OCI-LY7 (cell line): ENCODE measurements around the gene HDGFL1. TPM values are rescaled to one million over a fixed set of nuclear protein-coding genes. Genes with fewer than 3 reads are reported as not detected.

Experiments
- BruUV-seq: library from RNA; stranded (reverse); fragments of 400-500 nt; replicated peaks from 2 replicates; lab custom pipeline; 2021; lab: Mats Ljungman, UMichigan
- CTCF ChIA-PET: fragments of 300-600 bp; sonication (Branson Sonifier 250); formaldehyde crosslinking; loops from one replicate; lab custom pipeline; 2022; ENCODE audit warnings: antibody characterized with exemption; ENCODE audit not compliant: unreplicated experiment; lab: Charles Lee
- POLR2A ChIA-PET: fragments of 300-600 bp; sonication (Branson Sonifier 250); formaldehyde crosslinking; loops from one replicate; lab custom pipeline; 2022; ENCODE audit warnings: antibody characterized with exemption; lab: Charles Lee
- DNase-seq: peaks from one replicate; pipeline ENCODE4 v3.0.0-alpha.2; 2015; ENCODE audit warnings: low spot score
- H2AFZ ChIP-seq: fragments of 200-600 bp; sonication (generic), shearing (Covaris generic); 2 replicates; pipeline ENCODE4 v1.6.1; 2014; ENCODE audit warnings: mild to moderate bottlenecking, antibody characterized with exemption, low read length, moderate library complexity
- H3K27ac ChIP-seq: fragments of 200-600 bp; sonication (generic); 2 replicates; pipeline ENCODE4 v1.5.1; 2014; ENCODE audit warnings: mixed run types, low read depth, mild to moderate bottlenecking, moderate library complexity, low read length, inconsistent platforms; ENCODE audit not compliant: poor library complexity, severe bottlenecking
- H3K36me3 ChIP-seq: fragments of 200-600 bp; sonication (generic); 2 replicates; pipeline ENCODE4 v1.6.1; 2014; ENCODE audit warnings: mild to moderate bottlenecking, antibody characterized with exemption, low read length, moderate library complexity, mixed read lengths; ENCODE audit not compliant: insufficient read depth
- H3K4me1 ChIP-seq: fragments of 200-600 bp; sonication (generic); 2 replicates; pipeline ENCODE4 v1.5.1; 2014; ENCODE audit warnings: mild to moderate bottlenecking, low read length; ENCODE audit not compliant: insufficient read depth, poor library complexity, severe bottlenecking
- H3K4me2 ChIP-seq: fragments of 200-600 bp; sonication (generic); 2 replicates; pipeline ENCODE4 v1.6.1; 2014; ENCODE audit warnings: mild to moderate bottlenecking, low read length
- H3K4me3 ChIP-seq: fragments of 200-600 bp; sonication (generic); 2 replicates; pipeline ENCODE4 v1.5.1; 2014; ENCODE audit warnings: mild to moderate bottlenecking, low read depth, low read length; ENCODE audit not compliant: poor library complexity, severe bottlenecking
- H3K79me2 ChIP-seq: fragments of 200-600 bp; sonication (generic); 2 replicates; pipeline ENCODE4 v1.6.1; 2016; ENCODE audit warnings: low read depth, mild to moderate bottlenecking, low read length, moderate library complexity, mixed read lengths; ENCODE audit not compliant: insufficient read depth
- H3K9me2 ChIP-seq: fragments of 200-600 bp; sonication (generic); 2 replicates; pipeline ENCODE4 v1.6.1; 2016; ENCODE audit warnings: mild to moderate bottlenecking, low read length, mixed read lengths; ENCODE audit not compliant: insufficient read depth
- H3K9me3 ChIP-seq: fragments of 200-600 bp; sonication (generic); 2 replicates; pipeline ENCODE4 v1.6.1; 2014; ENCODE audit warnings: mild to moderate bottlenecking, mixed run types, low read length, mixed read lengths
- H4K20me1 ChIP-seq: fragments of 200-600 bp; sonication (generic); 2 replicates; pipeline ENCODE4 v1.6.1; 2014; ENCODE audit warnings: mild to moderate bottlenecking, antibody characterized with exemption, low read length, moderate library complexity, mixed read lengths; ENCODE audit not compliant: insufficient read depth
- EZH2phosphoT487 ChIP-seq: fragments of 200-600 bp; sonication (generic); IDR thresholded peaks from 2 replicates; pipeline ENCODE4 v1.6.1; 2018; ENCODE audit warnings: low read depth, borderline replicate concordance, mild to moderate bottlenecking, mixed run types, antibody characterized with exemption, low read length, moderate library complexity, mixed read lengths
- intact Hi-C: fragments of 100-400 bp; cut with micrococcal nuclease; formaldehyde crosslinking; loops from one replicate; pipeline ENCODE4 v1.10.0; 2022; ENCODE audit not compliant: unreplicated experiment
- total RNA-seq, 2 experiments: library from RNA; depleted of rRNA in 1 of 2; stranded (reverse); fragments of >200 nt in 1 of 2; shearing (Covaris generic) in 1 of 2; gene quantifications; 2 replicates each; pipeline ENCODE4 v1.2.3, GENCODE V29; 2014 to 2022
- TF ChIP-seq, protein P1 (sequence below): fragments of 200-600 bp; sonication (generic); conservative IDR thresholded peaks from 2 replicates; pipeline ENCODE4 v1.5.1; 2014; ENCODE audit warnings: mild to moderate bottlenecking, antibody characterized with exemption, low read length, moderate library complexity, mixed read lengths

The HDGFL1 gene
- total RNA-seq, 2 experiments from 2014 or later, result not detected

DNA sequence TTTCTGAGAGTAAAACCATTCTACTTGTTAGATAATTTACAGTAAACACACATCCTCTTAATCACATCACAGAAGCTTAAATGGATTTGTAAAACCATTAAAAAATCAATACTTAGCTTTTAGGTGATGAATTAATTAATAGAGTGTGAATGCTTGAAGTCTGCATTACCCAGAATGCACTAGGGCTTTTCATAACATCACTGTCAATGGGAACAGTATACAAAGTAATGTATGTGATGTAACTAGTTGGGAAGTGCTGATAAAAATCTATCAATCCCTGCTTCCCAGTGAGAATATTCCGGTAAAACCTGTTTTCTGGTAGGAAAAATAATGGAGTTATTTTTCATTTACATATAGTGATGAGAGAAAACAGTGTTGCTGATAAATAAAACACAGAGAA is 23.1 kb upstream of the HDGFL1 start:
- H3K79me2 ChIP-seq, result no peaks in the 10 kb centered on the region
- H2AFZ ChIP-seq, result no peak overlapping the region
- H3K9me2 ChIP-seq, result no peaks in the 10 kb centered on the region
- TF ChIP-seq EZH2phosphoT487, result no peak
- TF ChIP-seq, protein P1, sequence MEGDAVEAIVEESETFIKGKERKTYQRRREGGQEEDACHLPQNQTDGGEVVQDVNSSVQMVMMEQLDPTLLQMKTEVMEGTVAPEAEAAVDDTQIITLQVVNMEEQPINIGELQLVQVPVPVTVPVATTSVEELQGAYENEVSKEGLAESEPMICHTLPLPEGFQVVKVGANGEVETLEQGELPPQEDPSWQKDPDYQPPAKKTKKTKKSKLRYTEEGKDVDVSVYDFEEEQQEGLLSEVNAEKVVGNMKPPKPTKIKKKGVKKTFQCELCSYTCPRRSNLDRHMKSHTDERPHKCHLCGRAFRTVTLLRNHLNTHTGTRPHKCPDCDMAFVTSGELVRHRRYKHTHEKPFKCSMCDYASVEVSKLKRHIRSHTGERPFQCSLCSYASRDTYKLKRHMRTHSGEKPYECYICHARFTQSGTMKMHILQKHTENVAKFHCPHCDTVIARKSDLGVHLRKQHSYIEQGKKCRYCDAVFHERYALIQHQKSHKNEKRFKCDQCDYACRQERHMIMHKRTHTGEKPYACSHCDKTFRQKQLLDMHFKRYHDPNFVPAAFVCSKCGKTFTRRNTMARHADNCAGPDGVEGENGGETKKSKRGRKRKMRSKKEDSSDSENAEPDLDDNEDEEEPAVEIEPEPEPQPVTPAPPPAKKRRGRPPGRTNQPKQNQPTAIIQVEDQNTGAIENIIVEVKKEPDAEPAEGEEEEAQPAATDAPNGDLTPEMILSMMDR, result no peak
- ChIA-PET CTCF (no interaction called here), POLR2A (interaction anchor here (1.2 kb wide), 1 partner anchor 12 kb away, joined by 4 read pairs; no protein-coding TSS in a partner anchor)
- H4K20me1 ChIP-seq, result no peaks in the 10 kb centered on the region
- H3K4me3 ChIP-seq, result no peak overlapping the region
- no peaks in the 10 kb centered on the region for H3K9me3 ChIP-seq
- H3K36me3 ChIP-seq, result no peaks in the 10 kb centered on the region
- no peaks in the 10 kb centered on the region for H3K4me1 ChIP-seq
- no peak overlapping the region for H3K4me2 ChIP-seq
- BruUV-seq, result no TSS peak
- intact Hi-C loops, result no loop called here
- H3K27ac ChIP-seq, result no peak overlapping the region
- no peak for DNase-seq

DNA sequence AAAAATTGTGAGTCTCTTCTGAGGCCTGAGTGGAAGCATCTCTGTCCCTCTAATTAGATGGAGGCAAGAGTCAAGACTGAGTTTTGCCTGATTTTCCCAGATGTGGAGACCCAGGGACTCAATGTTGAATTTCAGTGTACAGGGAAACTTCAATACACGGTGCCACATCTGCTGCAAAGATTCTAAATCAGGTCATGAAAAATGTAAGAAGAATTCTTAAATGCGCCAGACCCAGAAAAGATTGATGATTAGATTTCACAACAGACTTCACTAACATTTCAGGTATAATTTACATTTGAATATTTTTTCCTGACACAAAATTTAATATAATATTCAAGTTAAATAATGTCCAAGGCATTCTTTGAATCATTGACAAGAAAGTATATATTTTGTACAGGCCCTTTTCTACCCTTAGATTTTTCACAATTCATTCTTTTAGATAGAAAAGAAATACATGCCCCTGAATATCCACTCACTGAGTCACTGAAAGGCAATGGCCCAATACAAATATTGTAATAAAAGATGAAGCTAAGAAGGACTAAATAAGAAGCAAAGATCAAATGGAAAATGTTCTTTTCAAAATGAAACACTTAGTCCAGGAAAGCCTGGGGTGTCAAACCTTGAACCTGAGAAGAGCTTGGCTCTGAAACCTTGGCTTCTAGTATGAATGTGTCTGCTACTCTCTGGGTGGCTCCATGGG is 18.2 kb upstream of the HDGFL1 start:
- Histone ChIP-seq H3K4me1 (no peaks in the 10 kb centered on the region), H3K9me2 (no peaks in the 10 kb centered on the region), H3K79me2 (no peaks in the 10 kb centered on the region), H3K9me3 (no peaks in the 10 kb centered on the region), H2AFZ (no peak overlapping the region), H3K4me2 (no peak overlapping the region), H4K20me1 (no peaks in the 10 kb centered on the region), H3K36me3 (no peaks in the 10 kb centered on the region), H3K27ac (no peak overlapping the region), H3K4me3 (no peak overlapping the region)
- ChIA-PET POLR2A (interaction anchor here (0.7 kb wide), 1 partner anchor 24 kb away, joined by 4 read pairs; no protein-coding TSS in a partner anchor), CTCF (no interaction called here)
- no TSS peak for BruUV-seq
- TF ChIP-seq, protein P1, result no peak
- no peak for TF ChIP-seq EZH2phosphoT487
- no peak for DNase-seq
- intact Hi-C loops, result no loop called here

DNA sequence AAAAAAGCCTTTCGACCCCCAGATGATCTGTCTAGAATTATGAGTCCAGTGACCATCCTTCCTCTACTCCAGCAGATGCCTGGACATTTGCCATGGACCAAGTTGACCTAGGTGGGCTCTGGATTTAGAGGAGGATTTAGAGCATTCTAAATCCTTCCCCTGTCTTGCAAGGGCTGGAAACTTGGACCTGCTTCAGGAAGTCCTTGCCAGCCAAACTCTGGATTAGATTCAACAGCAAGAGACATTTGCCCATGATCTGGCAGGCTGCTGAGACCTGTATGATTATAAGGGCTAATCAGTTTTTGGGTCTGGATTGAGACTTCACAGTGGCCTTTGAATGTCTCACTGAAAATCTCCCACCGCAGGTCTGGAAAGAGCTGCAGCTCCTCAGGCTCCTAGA is 13.1 kb upstream of the HDGFL1 start:
- CTCF ChIA-PET, result no interaction called here
- Histone ChIP-seq H3K4me3 (no peak overlapping the region), H4K20me1 (no peaks in the 10 kb centered on the region), H3K4me1 (no peaks in the 10 kb centered on the region), H2AFZ (no peak overlapping the region), H3K9me3 (no peaks in the 10 kb centered on the region), H3K4me2 (no peak overlapping the region), H3K27ac (no peak overlapping the region), H3K36me3 (no peaks in the 10 kb centered on the region), H3K9me2 (no peaks in the 10 kb centered on the region), H3K79me2 (no peaks in the 10 kb centered on the region)
- POLR2A ChIA-PET, result interaction anchor here (0.8 kb wide), 1 partner anchor 42 kb away, joined by 3 read pairs; no protein-coding TSS in a partner anchor
- DNase-seq, result no peak
- no TSS peak for BruUV-seq
- TF ChIP-seq, protein P1, result no peak
- TF ChIP-seq EZH2phosphoT487, result no peak
- intact Hi-C loops, result no loop called here
